SK-N-SH (cell line): Measurements from ENCODE around the gene FLNA. TPM values are rescaled to one million over a fixed set of nuclear protein-coding genes. Genes with fewer than 3 reads are reported as not detected.

Experiments
- CTCF ChIA-PET: fragments of 300-600, 350-600 bp; formaldehyde crosslinking; extraction: SDS; loops from one replicate; lab custom pipeline; 2021; lab: Yijun Ruan, JAX
- POLR2A ChIA-PET: fragments of 350-600 bp; sonication (Branson Sonifier 250); formaldehyde crosslinking; extraction: SDS; loops from one replicate; lab custom pipeline; 2020; ENCODE audit warnings: antibody characterized with exemption, inconsistent platforms; lab: Yijun Ruan, JAX
- DNase-seq: peaks from one replicate; pipeline ENCODE4 v3.0.0; 2012
- H2AFZ ChIP-seq: fragments of 200-600 bp; sonication (generic); 2 replicates; pipeline ENCODE4 v1.8.1; 2016; ENCODE audit warnings: antibody characterized with exemption, mild to moderate bottlenecking, low read depth
- H3F3A ChIP-seq: fragments of 200-600 bp; sonication (generic); replicated peaks from 2 replicates; pipeline ENCODE3; 2016; ENCODE audit warnings: antibody characterized with exemption, mild to moderate bottlenecking; ENCODE audit not compliant: insufficient read depth
- H3K27ac ChIP-seq, 2 experiments: fragments of 200-500 bp in 1 of 2; fragments of 200-600 bp in 1 of 2; sonication (Bioruptor generic) in 1 of 2; sonication (generic), shearing (Covaris generic) in 1 of 2; 2 replicates each; pipeline versions ENCODE4 v1.5.1 to v1.6.1; 2014 to 2016; ENCODE audit warnings: low read depth in 2 of 2, inconsistent platforms in 1 of 2, low read length in 1 of 2, mild to moderate bottlenecking in 1 of 2, mixed read lengths in 1 of 2
- H3K27me3 ChIP-seq: fragments of 200-600 bp; sonication (generic), shearing (Covaris generic); 2 replicates; pipeline ENCODE4 v1.6.1; 2016; ENCODE audit warnings: mixed run types; ENCODE audit not compliant: insufficient read depth
- H3K36me3 ChIP-seq, 2 experiments: fragments of 200-500 bp in 1 of 2; fragments of 200-600 bp in 1 of 2; sonication (Bioruptor generic) in 1 of 2; sonication (generic) in 1 of 2; replicated peaks in 1 of 2; 2 replicates each; pipeline versions ENCODE3 to v1.5.1; 2014 to 2016; ENCODE audit warnings: low read length in 1 of 2, mild to moderate bottlenecking in 1 of 2; ENCODE audit not compliant: insufficient read depth in 2 of 2, control insufficient read depth in 1 of 2
- H3K4me1 ChIP-seq, 2 experiments: fragments of 200-500 bp in 1 of 2; fragments of 200-600 bp in 1 of 2; sonication (Bioruptor generic) in 1 of 2; sonication (generic), shearing (Covaris generic) in 1 of 2; 2 replicates each; pipeline versions ENCODE4 v1.5.1 to v1.6.1; 2014 to 2016; ENCODE audit warnings: low read depth in 1 of 2, low read length in 1 of 2, mixed run types in 1 of 2; ENCODE audit not compliant: insufficient read depth in 2 of 2, control insufficient read depth in 1 of 2
- H3K4me2 ChIP-seq: fragments of 200-600 bp; sonication (generic), shearing (Covaris generic); 2 replicates; pipeline ENCODE4 v1.6.1; 2017; ENCODE audit warnings: mixed run types
- H3K4me3 ChIP-seq, 2 experiments: fragments of 200-500 bp in 1 of 2; fragments of 200-600 bp in 1 of 2; sonication (Bioruptor generic) in 1 of 2; sonication (generic), shearing (Covaris generic) in 1 of 2; 2 replicates each; pipeline versions ENCODE4 v1.5.1 to v1.8.1; 2014 to 2016; ENCODE audit warnings: low read depth in 2 of 2, inconsistent platforms in 1 of 2, low read length in 1 of 2, mild to moderate bottlenecking in 1 of 2, mixed read lengths in 1 of 2, moderate library complexity in 1 of 2
- H3K79me2 ChIP-seq: fragments of 200-600 bp; sonication (generic); 2 replicates; pipeline ENCODE4 v1.8.1; 2017; ENCODE audit warnings: mild to moderate bottlenecking; ENCODE audit not compliant: insufficient read depth
- H3K9ac ChIP-seq: fragments of 200-600 bp; sonication (generic); 2 replicates; pipeline ENCODE4 v1.6.1; 2017; ENCODE audit warnings: mixed run types
- H3K9me2 ChIP-seq: fragments of 200-600 bp; sonication (generic); 2 replicates; pipeline ENCODE4 v1.6.1; 2017; ENCODE audit warnings: mixed run types
- H3K9me3 ChIP-seq: fragments of 200-600 bp; sonication (generic); 2 replicates; pipeline ENCODE4 v1.6.1; 2017; ENCODE audit warnings: mixed run types, mild to moderate bottlenecking, moderate library complexity
- H4K20me1 ChIP-seq: fragments of 200-600 bp; sonication (generic); 2 replicates; pipeline ENCODE4 v1.6.1; 2017; ENCODE audit warnings: mild to moderate bottlenecking, mixed run types; ENCODE audit not compliant: insufficient read depth
- CHD2 ChIP-seq: fragments of 150-350 bp; IDR thresholded peaks from 2 replicates; pipeline ENCODE4 v1.6.1; 2018; ENCODE audit warnings: low read length; ENCODE audit not compliant: partially characterized antibody
- ELF1 ChIP-seq: IDR thresholded peaks from 2 replicates; pipeline ENCODE4 v1.4.0; 2012
- FOSL2 ChIP-seq: IDR thresholded peaks from 2 replicates; pipeline ENCODE4 v1.4.0; 2012; ENCODE audit warnings: low read depth, mild to moderate bottlenecking, moderate library complexity, borderline replicate concordance
- FOXJ3 ChIP-seq: sonication (generic); formaldehyde crosslinking; IDR thresholded peaks from 2 replicates; pipeline ENCODE4 v1.5.1; 2020; ENCODE audit warnings: mild to moderate bottlenecking, missing genetic modification reagents
- FOXM1 ChIP-seq: IDR thresholded peaks from 2 replicates; pipeline ENCODE4 v1.4.0; 2012; ENCODE audit warnings: low read depth, mild to moderate bottlenecking
- GABPA ChIP-seq: IDR thresholded peaks from 2 replicates; pipeline ENCODE4 v1.4.0; 2012; ENCODE audit warnings: low read depth, mild to moderate bottlenecking
- NFIC ChIP-seq: IDR thresholded peaks from 2 replicates; pipeline ENCODE4 v1.4.0; 2012; ENCODE audit warnings: borderline replicate concordance
- NRF1 ChIP-seq: IDR thresholded peaks from 2 replicates; pipeline ENCODE4 v1.6.1; 2012; ENCODE audit warnings: low read depth, mild to moderate bottlenecking, low read length
- RCOR1 ChIP-seq: fragments of 150-350 bp; IDR thresholded peaks from 2 replicates; pipeline ENCODE4 v1.6.1; 2017; ENCODE audit warnings: antibody characterized with exemption, low read length
- RXRA ChIP-seq: IDR thresholded peaks from 2 replicates; pipeline ENCODE4 v1.4.0; 2012; ENCODE audit warnings: low read depth, mild to moderate bottlenecking, borderline replicate concordance
- SIN3A ChIP-seq: IDR thresholded peaks from 2 replicates; pipeline ENCODE4 v1.6.1; 2012; ENCODE audit warnings: low read depth, mild to moderate bottlenecking, low read length, moderate library complexity, borderline replicate concordance
- TAF1 ChIP-seq: IDR thresholded peaks from 2 replicates; pipeline ENCODE4 v1.6.1; 2012; ENCODE audit warnings: low read depth, mild to moderate bottlenecking, low read length, moderate library complexity, borderline replicate concordance
- TCF12 ChIP-seq: IDR thresholded peaks from 2 replicates; pipeline ENCODE4 v1.4.0; 2012
- WGBS: methylation state at CpG from one replicate; pipeline ENCODE4 v1.1.6; 2017; ENCODE audit warnings: low lambda C conversion rate; 5-methylcytosine and 5-hydroxymethylcytosine counted together
- polyA plus RNA-seq, 3 experiments: library from polyadenylated mRNA; depleted of rRNA; stranded (reverse); fragments of >200 nt; gene quantifications; 2 replicates each; pipeline ENCODE4 v1.2.3, GENCODE V29; 2012
- TF ChIP-seq, protein P1 (sequence below): fragments of 150-350 bp; IDR thresholded peaks from 2 replicates; pipeline ENCODE4 v1.6.1; 2017; ENCODE audit warnings: antibody characterized with exemption, low read length, low read depth, borderline replicate concordance
- TF ChIP-seq, protein P2 (sequence below): IDR thresholded peaks from 2 replicates; pipeline ENCODE4; 2012
- TF ChIP-seq, protein P3 (sequence below): fragments of 200-600 bp; sonication (generic); IDR thresholded peaks from 2 replicates; pipeline ENCODE4 v1.6.1; 2017; ENCODE audit warnings: antibody characterized with exemption, mild to moderate bottlenecking, moderate library complexity
- TF ChIP-seq, protein P4 (sequence below): IDR thresholded peaks from 2 replicates; pipeline ENCODE4 v1.4.0; 2012; ENCODE audit warnings: low read depth
- TF ChIP-seq, protein P5 (sequence below): IDR thresholded peaks from 2 replicates; pipeline ENCODE4 v1.4.0; 2012; ENCODE audit warnings: low read depth, borderline replicate concordance

The FLNA gene
- polyA plus RNA-seq, 1 of the 3 experiments (the other 2 are of a cell fraction): 550 TPM

DNA sequence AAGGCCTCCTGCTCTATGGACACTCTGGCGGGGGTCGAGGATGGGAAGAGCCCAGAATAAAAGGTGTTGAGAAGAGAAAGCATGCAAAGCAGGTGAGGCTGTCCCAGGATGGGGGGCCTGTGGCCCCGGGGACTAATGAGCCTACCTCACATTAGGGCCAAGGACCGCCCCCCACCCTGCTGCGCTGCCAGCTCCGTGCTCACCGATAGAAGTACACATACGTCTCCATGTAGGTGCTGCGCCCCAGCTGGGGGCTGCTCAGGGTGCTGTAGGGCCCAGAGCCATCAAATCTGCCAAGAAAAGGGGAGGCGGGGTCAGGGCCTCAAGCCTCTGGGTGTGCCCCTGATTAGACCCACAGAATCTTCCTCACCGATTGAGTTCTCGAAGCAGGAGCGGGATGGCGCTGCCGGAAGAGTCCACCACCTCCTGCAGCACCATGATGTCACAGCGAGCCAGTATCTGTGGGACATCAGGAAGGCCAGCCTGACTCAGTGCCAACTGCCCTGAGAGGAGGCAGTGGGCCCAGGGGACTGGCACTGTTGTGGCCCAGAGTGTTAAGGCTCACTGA, 30.3 kb upstream of the FLNA start:
- H3K36me3 ChIP-seq: peaks cover 7 to 11% of the 10 kb centered on the region in 2 experiments
- TF ChIP-seq CHD2: no peak
- no peak for TF ChIP-seq FOXJ3 (CRISPR knock-in tag)
- no peak for TF ChIP-seq SIN3A
- TF ChIP-seq RCOR1: no peak
- TF ChIP-seq, protein P1, sequence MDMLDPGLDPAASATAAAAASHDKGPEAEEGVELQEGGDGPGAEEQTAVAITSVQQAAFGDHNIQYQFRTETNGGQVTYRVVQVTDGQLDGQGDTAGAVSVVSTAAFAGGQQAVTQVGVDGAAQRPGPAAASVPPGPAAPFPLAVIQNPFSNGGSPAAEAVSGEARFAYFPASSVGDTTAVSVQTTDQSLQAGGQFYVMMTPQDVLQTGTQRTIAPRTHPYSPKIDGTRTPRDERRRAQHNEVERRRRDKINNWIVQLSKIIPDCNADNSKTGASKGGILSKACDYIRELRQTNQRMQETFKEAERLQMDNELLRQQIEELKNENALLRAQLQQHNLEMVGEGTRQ: no peak
- TF ChIP-seq TCF12: no peak
- TF ChIP-seq, protein P2, sequence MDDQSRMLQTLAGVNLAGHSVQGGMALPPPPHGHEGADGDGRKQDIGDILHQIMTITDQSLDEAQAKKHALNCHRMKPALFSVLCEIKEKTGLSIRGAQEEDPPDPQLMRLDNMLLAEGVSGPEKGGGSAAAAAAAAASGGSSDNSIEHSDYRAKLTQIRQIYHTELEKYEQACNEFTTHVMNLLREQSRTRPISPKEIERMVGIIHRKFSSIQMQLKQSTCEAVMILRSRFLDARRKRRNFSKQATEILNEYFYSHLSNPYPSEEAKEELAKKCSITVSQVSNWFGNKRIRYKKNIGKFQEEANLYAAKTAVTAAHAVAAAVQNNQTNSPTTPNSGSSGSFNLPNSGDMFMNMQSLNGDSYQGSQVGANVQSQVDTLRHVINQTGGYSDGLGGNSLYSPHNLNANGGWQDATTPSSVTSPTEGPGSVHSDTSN: no peak
- no peak for TF ChIP-seq RXRA
- no peak for DNase-seq
- WGBS: 62% methylated on average over 12 of the region's 16 CpGs
- no peak overlapping the region for H3K4me2 ChIP-seq
- H3K9ac ChIP-seq: no peak overlapping the region
- H3K27ac ChIP-seq: no peak overlapping the region
- peaks cover 25% of the 10 kb centered on the region for H3K79me2 ChIP-seq
- peaks cover 24% of the 10 kb centered on the region for H4K20me1 ChIP-seq
- H2AFZ ChIP-seq: no peak overlapping the region
- no peaks in the 10 kb centered on the region for H3K9me2 ChIP-seq
- ChIA-PET CTCF (no interaction called here), POLR2A (no interaction called here)
- peaks cover 4 to 6% of the 10 kb centered on the region in 2 experiments; a peak in 1 of 4 replicates for H3K4me1 ChIP-seq
- H3K27me3 ChIP-seq: no peaks in the 10 kb centered on the region
- no peaks in the 10 kb centered on the region for H3K9me3 ChIP-seq
- H3K4me3 ChIP-seq: no peak overlapping the region
- peaks cover 29% of the 10 kb centered on the region for H3F3A ChIP-seq

DNA sequence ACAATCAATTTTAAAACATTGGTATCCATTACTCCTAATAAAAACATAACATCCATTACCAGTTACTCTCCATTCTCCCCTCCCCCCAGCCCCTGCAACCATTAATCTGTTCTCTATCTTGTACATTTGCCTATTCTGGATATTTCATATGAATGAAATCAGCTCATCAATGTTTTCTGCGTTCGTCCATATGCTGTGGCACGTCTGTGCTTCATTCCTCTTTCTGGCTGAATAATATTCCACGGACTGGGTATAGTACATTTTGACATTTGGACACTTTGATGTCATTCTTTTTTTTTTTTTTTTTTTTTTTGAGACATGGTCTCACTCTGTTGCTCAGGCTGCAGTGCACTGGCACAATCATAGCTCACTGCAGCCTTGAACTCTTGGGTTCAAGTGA, 29.4 kb upstream of the FLNA start:
- DNase-seq: no peak
- Histone ChIP-seq H4K20me1 (peaks cover 33% of the 10 kb centered on the region), H2AFZ (no peak overlapping the region), H3K4me3 (no peak overlapping the region), H3K4me2 (no peak overlapping the region), H3K27ac (no peak overlapping the region), H3K27me3 (no peaks in the 10 kb centered on the region), H3K9me2 (no peaks in the 10 kb centered on the region), H3K9me3 (no peaks in the 10 kb centered on the region), H3K4me1 (peaks cover 0 to 6% of the 10 kb centered on the region in 2 experiments; a peak in 1 of 4 replicates), H3K9ac (no peak overlapping the region), H3K36me3 (peaks cover 14 to 17% of the 10 kb centered on the region in 2 experiments), H3K79me2 (peaks cover 29% of the 10 kb centered on the region), H3F3A (peaks cover 37% of the 10 kb centered on the region)
- CTCF ChIA-PET: no interaction called here
- 47% methylated on average over 4 of the region's 4 CpGs for WGBS
- POLR2A ChIA-PET: no interaction called here
- TF ChIP-seq, protein P3, sequence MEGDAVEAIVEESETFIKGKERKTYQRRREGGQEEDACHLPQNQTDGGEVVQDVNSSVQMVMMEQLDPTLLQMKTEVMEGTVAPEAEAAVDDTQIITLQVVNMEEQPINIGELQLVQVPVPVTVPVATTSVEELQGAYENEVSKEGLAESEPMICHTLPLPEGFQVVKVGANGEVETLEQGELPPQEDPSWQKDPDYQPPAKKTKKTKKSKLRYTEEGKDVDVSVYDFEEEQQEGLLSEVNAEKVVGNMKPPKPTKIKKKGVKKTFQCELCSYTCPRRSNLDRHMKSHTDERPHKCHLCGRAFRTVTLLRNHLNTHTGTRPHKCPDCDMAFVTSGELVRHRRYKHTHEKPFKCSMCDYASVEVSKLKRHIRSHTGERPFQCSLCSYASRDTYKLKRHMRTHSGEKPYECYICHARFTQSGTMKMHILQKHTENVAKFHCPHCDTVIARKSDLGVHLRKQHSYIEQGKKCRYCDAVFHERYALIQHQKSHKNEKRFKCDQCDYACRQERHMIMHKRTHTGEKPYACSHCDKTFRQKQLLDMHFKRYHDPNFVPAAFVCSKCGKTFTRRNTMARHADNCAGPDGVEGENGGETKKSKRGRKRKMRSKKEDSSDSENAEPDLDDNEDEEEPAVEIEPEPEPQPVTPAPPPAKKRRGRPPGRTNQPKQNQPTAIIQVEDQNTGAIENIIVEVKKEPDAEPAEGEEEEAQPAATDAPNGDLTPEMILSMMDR: no peak
- TF ChIP-seq RCOR1 (no peak), NFIC (no peak), TAF1 (no peak), FOXJ3 (CRISPR knock-in tag) (no peak), NRF1 (no peak), FOXM1 (no peak), FOSL2 (no peak), RXRA (no peak), ELF1 (no peak), GABPA (no peak)
- TF ChIP-seq, protein P4, sequence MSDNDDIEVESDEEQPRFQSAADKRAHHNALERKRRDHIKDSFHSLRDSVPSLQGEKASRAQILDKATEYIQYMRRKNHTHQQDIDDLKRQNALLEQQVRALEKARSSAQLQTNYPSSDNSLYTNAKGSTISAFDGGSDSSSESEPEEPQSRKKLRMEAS: no peak
- TF ChIP-seq, protein P5, sequence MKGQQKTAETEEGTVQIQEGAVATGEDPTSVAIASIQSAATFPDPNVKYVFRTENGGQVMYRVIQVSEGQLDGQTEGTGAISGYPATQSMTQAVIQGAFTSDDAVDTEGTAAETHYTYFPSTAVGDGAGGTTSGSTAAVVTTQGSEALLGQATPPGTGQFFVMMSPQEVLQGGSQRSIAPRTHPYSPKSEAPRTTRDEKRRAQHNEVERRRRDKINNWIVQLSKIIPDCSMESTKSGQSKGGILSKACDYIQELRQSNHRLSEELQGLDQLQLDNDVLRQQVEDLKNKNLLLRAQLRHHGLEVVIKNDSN: no peak
